SK-N-SH treated with all-trans-retinoic acid at 6 μM for 48 hours (cell line): ENCODE measurements around the gene OBP2A.
"Not testable (repeated sequence)": the region's sequence is repeated elsewhere in the genome, so short reads cannot be mapped to it uniquely, and the experiment has no call there.

ENCODE experiments used
- ATAC-seq: fragments of 200-7000 bp; cut with Tn5 transposase; 3 replicates; pipeline ENCODE4 v1.9.1; 2020; ENCODE audit warnings: mild to moderate bottlenecking, moderate library complexity
- ARNTL ChIP-seq: fragments of 450-650 bp; formaldehyde crosslinking; IDR thresholded peaks from 2 replicates; pipeline ENCODE4 v1.5.0; 2020; ENCODE audit warnings: low read depth, mild to moderate bottlenecking, moderate library complexity, borderline replicate concordance
- BACH2 ChIP-seq: fragments of 250-450 bp; sonication (Bioruptor Pico); IDR thresholded peaks from 2 replicates; pipeline ENCODE4 v1.9.0; 2021; ENCODE audit warnings: mild to moderate bottlenecking, borderline replicate concordance
- CSDC2 ChIP-seq: fragments of 250-450 bp; sonication (Bioruptor Pico); IDR thresholded peaks from 2 replicates; pipeline ENCODE4 v1.5.0; 2020; ENCODE audit warnings: mild to moderate bottlenecking, moderate library complexity
- ESRRG ChIP-seq: fragments of 250-450 bp; sonication (Bioruptor Pico); IDR thresholded peaks from 2 replicates; pipeline ENCODE4 v1.6.1; 2021; ENCODE audit warnings: mild to moderate bottlenecking
- GLIS3 ChIP-seq: fragments of 250-450 bp; sonication (Bioruptor Pico); IDR thresholded peaks from 2 replicates; pipeline ENCODE4 v1.5.0; 2020; ENCODE audit warnings: mild to moderate bottlenecking, moderate library complexity
- ISL1 ChIP-seq: fragments of 250-450 bp; sonication (Bioruptor Pico); IDR thresholded peaks from 2 replicates; pipeline ENCODE4 v2.1.2; 2022; ENCODE audit warnings: mild to moderate bottlenecking, moderate library complexity
- OSR1 ChIP-seq: fragments of 250-450 bp; sonication (Bioruptor Pico); IDR thresholded peaks from 2 replicates; pipeline ENCODE4 v1.8.0; 2022; ENCODE audit warnings: moderate library complexity, mild to moderate bottlenecking, inconsistent platforms
- PPARA ChIP-seq: fragments of 250-450 bp; sonication (Bioruptor Pico); IDR thresholded peaks from 2 replicates; pipeline ENCODE4 v1.5.0; 2020; ENCODE audit warnings: mild to moderate bottlenecking, borderline replicate concordance
- SNAI2 ChIP-seq: fragments of 250-450 bp; sonication (Bioruptor Pico); IDR thresholded peaks from 2 replicates; pipeline ENCODE4 v1.5.0; 2020; ENCODE audit warnings: mild to moderate bottlenecking, moderate library complexity
- TCF4 ChIP-seq: fragments of 250-450 bp; sonication (Bioruptor Pico); IDR thresholded peaks from 2 replicates; pipeline ENCODE4 v1.8.0; 2021; ENCODE audit warnings: mild to moderate bottlenecking, moderate library complexity, borderline replicate concordance
- ZC3H10 ChIP-seq: fragments of 250-450 bp; sonication (Bioruptor Pico); IDR thresholded peaks from 2 replicates; pipeline ENCODE4 v1.5.1; 2021; ENCODE audit warnings: mild to moderate bottlenecking, moderate library complexity
- ZFP3 ChIP-seq: fragments of 250-450 bp; sonication (Bioruptor Pico); IDR thresholded peaks from 2 replicates; pipeline ENCODE4 v1.5.0; 2020; ENCODE audit warnings: mild to moderate bottlenecking, moderate library complexity
- ZFP30 ChIP-seq: fragments of 450-650 bp; formaldehyde crosslinking; IDR thresholded peaks from 2 replicates; pipeline ENCODE4 v1.5.0; 2022; ENCODE audit warnings: mild to moderate bottlenecking, moderate library complexity
- ZNF70 ChIP-seq: fragments of 450-650 bp; formaldehyde crosslinking; IDR thresholded peaks from 2 replicates; pipeline ENCODE4 v1.5.0; 2020; ENCODE audit warnings: mild to moderate bottlenecking, moderate library complexity
- ZNF8 ChIP-seq: fragments of 450-650 bp; formaldehyde crosslinking; IDR thresholded peaks from 2 replicates; pipeline ENCODE4 v1.5.0; 2020; ENCODE audit warnings: mild to moderate bottlenecking, moderate library complexity
- TF ChIP-seq, protein P1 (sequence below): fragments of 250-450 bp; sonication (Bioruptor Pico); IDR thresholded peaks from 2 replicates; pipeline ENCODE4 v1.5.0; 2020; ENCODE audit warnings: mild to moderate bottlenecking, moderate library complexity
- TF ChIP-seq, protein P2 (sequence below): fragments of 250-450 bp; sonication (Bioruptor Pico); IDR thresholded peaks from 2 replicates; pipeline ENCODE4 v1.8.0; 2020; ENCODE audit warnings: mild to moderate bottlenecking, moderate library complexity, borderline replicate concordance

The OBP2A gene, protein sequence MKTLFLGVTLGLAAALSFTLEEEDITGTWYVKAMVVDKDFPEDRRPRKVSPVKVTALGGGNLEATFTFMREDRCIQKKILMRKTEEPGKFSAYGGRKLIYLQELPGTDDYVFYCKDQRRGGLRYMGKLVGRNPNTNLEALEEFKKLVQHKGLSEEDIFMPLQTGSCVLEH

DNA sequence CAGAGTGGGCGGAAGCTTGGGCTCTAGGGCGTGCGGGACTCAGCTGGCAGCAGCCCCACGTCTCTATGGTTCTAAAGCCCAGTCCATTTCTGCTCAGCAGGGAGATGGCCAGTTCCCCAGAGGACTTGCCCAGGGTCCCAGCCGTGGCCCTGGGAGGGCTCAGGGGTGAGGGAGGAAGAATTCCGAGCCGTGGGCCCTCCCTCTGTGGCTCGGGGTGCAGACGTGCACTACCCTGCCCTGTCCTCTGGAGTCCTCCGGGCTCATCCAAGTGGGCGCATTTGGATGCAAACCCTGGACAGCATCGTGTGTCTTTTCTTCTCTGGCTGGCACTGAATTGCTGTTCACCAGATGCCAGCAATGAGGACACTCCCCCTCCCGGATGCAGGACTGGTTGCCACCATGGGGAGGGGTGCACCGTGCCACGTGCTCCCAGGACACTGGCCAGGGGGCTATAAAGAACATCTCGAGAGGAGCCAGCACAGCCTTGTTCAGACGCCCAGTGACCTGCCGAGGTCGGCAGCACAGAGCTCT lies at the start of gene OBP2A:
Gene OBP2A (plus strand): TSS at position 481 of the 531 bp plus-strand sequence. CDS start 55 bp downstream, outside the sequence.
- ATAC-seq = not testable (repeated sequence)

DNA sequence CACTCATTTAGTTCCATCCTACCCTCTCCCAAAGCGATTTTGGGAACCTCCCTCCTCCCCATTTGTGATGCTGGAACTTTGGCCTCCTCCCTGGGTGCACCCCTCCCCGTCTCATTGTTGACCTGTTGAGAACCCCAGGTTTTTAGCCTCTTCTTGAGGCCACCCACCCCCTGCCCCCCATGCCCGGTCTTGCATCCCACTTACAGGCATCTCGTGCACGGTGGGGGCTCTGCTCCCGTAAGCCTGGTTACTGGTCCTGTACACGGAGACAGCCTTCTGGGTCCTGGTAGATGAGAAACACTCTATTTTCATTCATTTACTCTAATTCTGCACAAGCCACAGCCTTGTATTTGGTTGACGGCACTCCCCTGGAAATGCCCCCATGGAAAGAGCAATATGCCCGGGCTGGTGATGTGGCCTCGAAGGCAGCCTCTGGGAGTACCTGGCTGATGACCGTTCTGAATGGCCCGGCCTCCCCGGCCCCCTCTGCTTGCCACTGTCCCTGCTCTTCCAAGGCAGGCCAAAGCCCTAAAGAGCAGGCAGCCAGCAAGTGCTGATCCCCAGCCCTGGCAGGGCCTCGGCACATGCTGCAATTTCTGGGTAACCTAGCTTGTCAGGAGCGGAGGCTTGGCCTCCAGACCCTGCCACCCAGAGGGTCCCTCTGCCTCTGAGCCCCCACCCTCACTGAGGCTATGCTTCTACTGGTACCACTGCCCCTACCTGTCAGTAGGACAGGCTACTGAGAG lies 47.4 kb upstream of the OBP2A start:
- ATAC-seq = no peak

DNA sequence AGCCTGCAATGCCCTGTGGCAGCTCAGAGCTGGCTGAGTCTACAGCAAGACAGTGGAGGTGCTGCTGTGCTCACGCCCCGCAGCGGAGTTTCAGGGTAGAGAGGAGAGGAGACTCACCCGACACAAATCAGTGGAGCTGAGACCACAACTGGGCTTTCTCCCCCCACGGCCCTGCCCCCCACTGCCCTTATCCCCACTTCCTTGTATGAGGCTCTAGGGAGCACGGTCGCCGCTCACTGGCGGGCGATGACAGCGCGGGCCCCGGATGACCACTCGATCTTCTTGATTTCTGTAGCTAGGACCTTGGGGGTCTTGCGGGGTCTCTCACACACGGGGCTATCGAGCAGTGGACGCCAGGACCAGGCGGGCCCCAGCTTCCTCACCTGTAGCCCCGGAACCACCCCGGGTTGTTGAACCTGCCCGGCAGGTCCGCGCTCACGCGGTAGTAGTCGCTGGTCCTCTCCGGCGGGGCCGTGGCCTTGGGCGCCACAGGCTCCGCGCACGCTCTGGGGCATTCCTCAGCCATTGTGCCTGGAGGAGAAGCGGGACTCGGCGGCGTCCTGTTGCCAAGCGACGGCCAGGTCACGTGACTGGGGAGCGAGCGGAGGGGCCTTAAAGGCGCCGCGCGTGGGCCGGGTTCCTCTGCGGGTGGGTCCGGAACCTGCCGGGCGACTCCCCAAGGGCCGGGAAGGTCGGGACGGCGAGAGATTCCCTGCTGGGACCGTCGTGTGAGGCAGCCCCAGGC lies 46.4 kb upstream of the OBP2A start:
- peak; percentile 80 for ATAC-seq
- no peak for TF ChIP-seq ZNF70 (CRISPR knock-in tag)
- TF ChIP-seq SNAI2 (CRISPR knock-in tag) = peak; percentile 9; the same call in 1 of the 2 replicates
- no peak for TF ChIP-seq ESRRG (CRISPR knock-in tag)
- 0 out of 2 replicates have a peak, but pooled peaks have one; percentile 20 for TF ChIP-seq ZFP3 (CRISPR knock-in tag)
- TF ChIP-seq, all 23 proteins: peak for 2

More for the DNA sequence above, 47.4 kb upstream of the OBP2A start:
- TF ChIP-seq GLIS3 (CRISPR knock-in tag) (no peak), SNAI2 (CRISPR knock-in tag) (no peak), ZC3H10 (no peak), CSDC2 (CRISPR knock-in tag) (no peak), OSR1 (CRISPR knock-in tag) (no peak), ESRRG (CRISPR knock-in tag) (no peak), ARNTL (no peak), ZFP30 (CRISPR knock-in tag) (no peak), TCF4 (CRISPR knock-in tag) (no peak), ISL1 (no peak)
- TF ChIP-seq, protein P1, sequence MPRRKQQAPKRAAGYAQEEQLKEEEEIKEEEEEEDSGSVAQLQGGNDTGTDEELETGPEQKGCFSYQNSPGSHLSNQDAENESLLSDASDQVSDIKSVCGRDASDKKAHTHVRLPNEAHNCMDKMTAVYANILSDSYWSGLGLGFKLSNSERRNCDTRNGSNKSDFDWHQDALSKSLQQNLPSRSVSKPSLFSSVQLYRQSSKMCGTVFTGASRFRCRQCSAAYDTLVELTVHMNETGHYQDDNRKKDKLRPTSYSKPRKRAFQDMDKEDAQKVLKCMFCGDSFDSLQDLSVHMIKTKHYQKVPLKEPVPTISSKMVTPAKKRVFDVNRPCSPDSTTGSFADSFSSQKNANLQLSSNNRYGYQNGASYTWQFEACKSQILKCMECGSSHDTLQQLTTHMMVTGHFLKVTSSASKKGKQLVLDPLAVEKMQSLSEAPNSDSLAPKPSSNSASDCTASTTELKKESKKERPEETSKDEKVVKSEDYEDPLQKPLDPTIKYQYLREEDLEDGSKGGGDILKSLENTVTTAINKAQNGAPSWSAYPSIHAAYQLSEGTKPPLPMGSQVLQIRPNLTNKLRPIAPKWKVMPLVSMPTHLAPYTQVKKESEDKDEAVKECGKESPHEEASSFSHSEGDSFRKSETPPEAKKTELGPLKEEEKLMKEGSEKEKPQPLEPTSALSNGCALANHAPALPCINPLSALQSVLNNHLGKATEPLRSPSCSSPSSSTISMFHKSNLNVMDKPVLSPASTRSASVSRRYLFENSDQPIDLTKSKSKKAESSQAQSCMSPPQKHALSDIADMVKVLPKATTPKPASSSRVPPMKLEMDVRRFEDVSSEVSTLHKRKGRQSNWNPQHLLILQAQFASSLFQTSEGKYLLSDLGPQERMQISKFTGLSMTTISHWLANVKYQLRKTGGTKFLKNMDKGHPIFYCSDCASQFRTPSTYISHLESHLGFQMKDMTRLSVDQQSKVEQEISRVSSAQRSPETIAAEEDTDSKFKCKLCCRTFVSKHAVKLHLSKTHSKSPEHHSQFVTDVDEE (CRISPR knock-in tag) = no peak
- TF ChIP-seq, protein P2, sequence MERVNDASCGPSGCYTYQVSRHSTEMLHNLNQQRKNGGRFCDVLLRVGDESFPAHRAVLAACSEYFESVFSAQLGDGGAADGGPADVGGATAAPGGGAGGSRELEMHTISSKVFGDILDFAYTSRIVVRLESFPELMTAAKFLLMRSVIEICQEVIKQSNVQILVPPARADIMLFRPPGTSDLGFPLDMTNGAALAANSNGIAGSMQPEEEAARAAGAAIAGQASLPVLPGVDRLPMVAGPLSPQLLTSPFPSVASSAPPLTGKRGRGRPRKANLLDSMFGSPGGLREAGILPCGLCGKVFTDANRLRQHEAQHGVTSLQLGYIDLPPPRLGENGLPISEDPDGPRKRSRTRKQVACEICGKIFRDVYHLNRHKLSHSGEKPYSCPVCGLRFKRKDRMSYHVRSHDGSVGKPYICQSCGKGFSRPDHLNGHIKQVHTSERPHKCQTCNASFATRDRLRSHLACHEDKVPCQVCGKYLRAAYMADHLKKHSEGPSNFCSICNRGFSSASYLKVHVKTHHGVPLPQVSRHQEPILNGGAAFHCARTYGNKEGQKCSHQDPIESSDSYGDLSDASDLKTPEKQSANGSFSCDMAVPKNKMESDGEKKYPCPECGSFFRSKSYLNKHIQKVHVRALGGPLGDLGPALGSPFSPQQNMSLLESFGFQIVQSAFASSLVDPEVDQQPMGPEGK (CRISPR knock-in tag) = no peak

DNA sequence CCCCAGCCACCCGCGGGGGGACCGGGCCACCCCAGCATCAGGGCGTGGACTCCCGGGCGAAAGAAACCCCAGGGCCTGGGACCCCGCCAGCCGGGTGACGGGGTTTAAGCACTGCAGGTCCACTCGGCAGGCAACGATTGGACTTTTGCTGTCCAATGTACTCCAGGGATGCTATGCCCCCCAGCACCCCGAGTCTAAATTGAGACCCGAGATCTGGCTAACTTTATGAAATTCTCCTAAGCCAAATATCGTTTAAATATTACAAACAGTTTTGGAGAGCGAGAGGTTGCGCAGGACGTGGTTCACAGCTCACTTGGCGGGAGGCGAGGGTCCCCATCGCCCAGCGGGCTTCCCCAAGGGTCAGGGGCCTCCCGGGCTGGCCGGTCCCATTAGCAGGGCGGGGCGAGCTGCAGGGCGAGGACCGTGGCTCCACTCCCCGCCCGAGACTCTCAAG lies 45.8 kb upstream of the OBP2A start:
- peak; percentile 27 for ATAC-seq

DNA sequence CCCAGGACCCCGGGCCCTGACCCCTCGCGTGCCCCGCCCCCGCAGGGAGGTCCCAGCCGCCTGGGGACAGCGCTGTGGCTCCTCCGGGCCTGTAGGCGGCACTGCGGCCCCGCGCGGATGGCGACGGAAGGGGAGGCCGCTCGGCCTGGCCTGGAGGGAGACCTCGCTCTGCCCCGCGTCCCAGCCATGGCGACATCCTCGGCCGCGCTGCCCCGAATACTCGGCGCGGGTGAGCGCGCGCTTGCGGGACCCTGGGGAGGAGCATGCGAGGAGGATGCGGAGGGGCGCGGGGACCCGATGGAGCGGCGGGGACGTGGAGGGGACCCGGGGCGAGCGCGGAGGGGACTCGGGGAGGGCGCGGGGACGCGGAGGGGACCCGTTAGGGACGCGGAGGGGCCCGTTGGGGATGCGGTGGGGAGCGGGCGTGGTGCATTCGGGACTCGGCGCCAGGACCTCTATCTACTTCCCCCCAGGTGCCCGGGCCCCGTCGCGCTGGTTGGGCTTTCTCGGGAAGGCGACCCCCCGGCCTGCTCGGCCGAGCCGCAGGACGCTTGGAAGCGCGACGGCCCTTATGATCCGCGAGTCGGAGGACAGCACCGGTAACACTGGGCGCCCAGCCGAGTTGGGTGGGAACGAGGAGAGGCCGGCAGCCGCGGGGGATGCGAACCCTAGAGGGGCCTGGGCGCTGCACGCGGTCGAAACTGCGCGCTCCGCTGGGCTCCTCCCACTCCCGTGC lies 45.2 kb upstream of the OBP2A start, which contains the start of gene MRPS2:
Gene MRPS2 (plus strand): TSS at position 158 of the 736 bp plus-strand sequence. CDS start 29 bp downstream, at position 187.
- TF ChIP-seq, protein P1 (CRISPR knock-in tag) = no peak
- no peak for TF ChIP-seq BACH2 (CRISPR knock-in tag)
- no peak for TF ChIP-seq PPARA
- no peak for TF ChIP-seq ISL1
- peak; percentile 95 for ATAC-seq

More for the DNA sequence above, 45.8 kb upstream of the OBP2A start:
- TF ChIP-seq ZNF8 (no peak), SNAI2 (CRISPR knock-in tag) (0 out of 2 replicates have a peak, but pooled peaks have one; percentile 1)
